Kidney epithelial cell (primary cell): ENCODE data around the gene KRT34. TPM values are rescaled to one million over a fixed set of nuclear protein-coding genes. Genes with fewer than 3 reads are reported as not detected.

Experiments used
- DNase-seq: peaks from one replicate; pipeline ENCODE4 v3.0.0-alpha.2; 2010; ENCODE audit warnings: low read depth
- H3K27me3 ChIP-seq: 2 replicates; pipeline ENCODE4 v1.6.0; 2011; ENCODE audit warnings: low read length; ENCODE audit not compliant: control insufficient read depth, insufficient read depth
- H3K36me3 ChIP-seq: 2 replicates; pipeline ENCODE4 v1.5.1; 2011; ENCODE audit warnings: low read length; ENCODE audit not compliant: control insufficient read depth, insufficient read depth
- H3K4me3 ChIP-seq: 2 replicates; pipeline ENCODE4 v1.5.1; 2011; ENCODE audit warnings: low read depth, mild to moderate bottlenecking, control low read depth, low read length
- CTCF ChIP-seq: IDR thresholded peaks from 2 replicates; pipeline ENCODE4 v1.5.1; 2011; ENCODE audit warnings: mild to moderate bottlenecking, moderate library complexity, low read length, control low read depth, inconsistent platforms; ENCODE audit not compliant: insufficient read depth, poor library complexity, severe bottlenecking
- total RNA-seq: library from RNA; depleted of rRNA; stranded (reverse); fragments of >200 nt; gene quantifications from 2 replicates; pipeline ENCODE4 v1.2.3, GENCODE V29; 2015

Gene KRT34
- total RNA-seq, 1 donor from 2014 or later, result 5.5 TPM

- TF ChIP-seq CTCF, result no peak
- DNase-seq, result no peak
- Histone ChIP-seq H3K4me3 (no peak overlapping the region), H3K27me3 (no peaks in the 10 kb centered on the region), H3K36me3 (no peaks in the 10 kb centered on the region)
These were observed 29.1 kb upstream of the KRT34 start for GRCh38 chr17:41411072-41411840.

- TF ChIP-seq CTCF, result no peak
- no peak for DNase-seq
- Histone ChIP-seq H3K4me3 (no peak overlapping the region), H3K36me3 (no peaks in the 10 kb centered on the region), H3K27me3 (no peaks in the 10 kb centered on the region)
These were observed 25.1 kb upstream of the KRT34 start for GRCh38 chr17:41407226-41407625.

GRCh38 chr17:41406205-41406604 lies 24.1 kb upstream of the KRT34 start:
- peak; percentile 25 for TF ChIP-seq CTCF

GRCh38 chr17:41404024-41404671 lies 22.0 kb upstream of the KRT34 start:
- peak; percentile 99 for DNase-seq

More at GRCh38 chr17:41406205-41406604, 24.1 kb upstream of the KRT34 start:
- H3K27me3 ChIP-seq, result no peaks in the 10 kb centered on the region
- no peak overlapping the region for H3K4me3 ChIP-seq
- no peaks in the 10 kb centered on the region for H3K36me3 ChIP-seq
- no peak for DNase-seq

GRCh38 chr17:41403404-41404023 lies 21.4 kb upstream of the KRT34 start:
- no peak for TF ChIP-seq CTCF
- H3K27me3 ChIP-seq, result no peaks in the 10 kb centered on the region
- no peaks in the 10 kb centered on the region for H3K36me3 ChIP-seq
- H3K4me3 ChIP-seq, result no peak overlapping the region
- DNase-seq, result no peak

More at GRCh38 chr17:41404024-41404671, 22.0 kb upstream of the KRT34 start:
- H3K36me3 ChIP-seq, result no peaks in the 10 kb centered on the region
- no peaks in the 10 kb centered on the region for H3K27me3 ChIP-seq
- no peak for TF ChIP-seq CTCF
- no peak overlapping the region for H3K4me3 ChIP-seq
